ENCODE data around the gene DCBLD2.

DCBLD2 gene

GRCh38 chr3:98766924-98767323 lies 134.6 kb downstream of the DCBLD2 start:
- DNase-seq (ENCODE audit: low spot score) = no peak

- no peak for DNase-seq (ENCODE audit: low spot score)
Measured at GRCh38 chr3:98765721-98766120, 135.8 kb downstream of the DCBLD2 start.

- no peak for DNase-seq (ENCODE audit: low spot score)
Measured at GRCh38 chr3:98764472-98764884, 137.0 kb downstream of the DCBLD2 start.

DNA sequence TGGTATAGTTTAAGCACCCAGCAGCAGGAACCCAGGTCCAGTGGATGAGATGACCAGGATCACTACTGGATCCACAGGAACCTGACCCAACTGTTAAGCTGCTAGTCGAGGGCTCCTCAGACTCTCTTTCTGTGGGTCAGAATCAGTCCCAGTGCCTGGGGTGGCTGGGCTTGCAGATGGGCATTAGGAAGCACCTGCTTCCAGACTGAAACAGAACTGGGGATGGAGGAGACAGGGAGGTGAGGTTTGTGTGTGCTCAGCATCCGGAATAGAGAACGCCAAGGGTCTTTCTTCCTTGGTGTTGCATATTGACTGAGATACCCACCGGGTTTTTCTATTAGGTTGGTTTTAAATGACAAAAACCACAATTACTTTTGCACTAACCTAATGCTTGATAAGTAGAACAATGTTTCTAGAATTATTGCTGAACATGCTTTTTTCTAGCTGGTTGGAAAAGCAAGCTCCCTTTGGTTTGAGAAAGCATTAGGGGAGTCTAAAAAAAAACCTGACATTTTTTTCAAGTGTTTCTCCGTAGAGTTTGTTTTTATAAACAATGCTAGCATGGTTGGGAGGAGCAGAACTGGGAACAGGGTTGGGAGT lies 137.6 kb downstream of the DCBLD2 start:
- DNase-seq (ENCODE audit: low spot score) = no peak

DNA sequence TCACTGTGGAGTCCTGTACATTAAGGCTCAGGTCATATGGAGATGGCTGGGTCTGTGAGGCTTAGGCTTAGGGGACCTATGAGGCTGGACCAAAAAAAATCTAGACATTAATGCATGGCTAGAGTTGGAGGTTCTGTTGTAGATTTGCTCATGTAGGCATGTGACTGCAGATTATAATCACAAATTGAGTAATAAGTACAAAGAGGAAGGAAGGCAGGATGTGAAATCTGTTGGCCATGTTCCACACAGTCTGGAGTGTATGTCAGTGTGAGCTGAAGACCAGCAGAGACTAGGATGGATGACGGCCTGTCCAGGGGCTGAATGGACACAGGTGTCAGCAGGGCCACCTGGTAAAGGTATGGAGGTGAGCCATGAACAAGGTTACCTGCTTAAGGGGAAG lies 138.4 kb downstream of the DCBLD2 start, which contains the start of gene ST3GAL6:
ST3GAL6 (plus strand) TSS at position 265 of the 400 bp plus-strand sequence. CDS start 5,101 bp downstream, outside the sequence.
- DNase-seq (ENCODE audit: low spot score) = no peak

GRCh38 chr3:98761643-98762229 lies 139.8 kb downstream of the DCBLD2 start:
- no peak for DNase-seq (ENCODE audit: low spot score)

GRCh38 chr3:98759629-98760028 lies 141.9 kb downstream of the DCBLD2 start:
- no peak for DNase-seq (ENCODE audit: low spot score)

DNA sequence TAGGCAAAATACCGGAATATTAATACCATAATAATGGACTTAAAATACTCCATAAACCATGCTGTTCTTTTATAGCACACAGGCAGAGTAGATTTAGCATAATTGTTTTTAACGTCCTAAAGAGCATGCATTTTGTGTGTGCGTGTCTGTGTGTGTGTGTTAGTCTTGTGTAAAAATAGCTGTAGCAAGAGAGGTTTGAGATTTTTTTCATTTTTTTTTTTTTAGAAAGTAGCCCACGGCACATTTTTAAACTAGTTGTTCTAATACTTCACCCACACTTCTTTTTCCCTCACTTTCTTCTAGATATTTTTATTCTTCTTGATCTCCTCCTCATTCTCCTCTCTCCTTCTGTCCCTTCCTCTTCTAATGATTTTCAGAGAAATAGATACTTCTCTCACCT lies 145.9 kb downstream of the DCBLD2 start:
- no peak for DNase-seq (ENCODE audit: low spot score)

GRCh38 chr3:98754483-98754882 lies 147.0 kb downstream of the DCBLD2 start:
- DNase-seq (ENCODE audit: low spot score) = no peak

DNA sequence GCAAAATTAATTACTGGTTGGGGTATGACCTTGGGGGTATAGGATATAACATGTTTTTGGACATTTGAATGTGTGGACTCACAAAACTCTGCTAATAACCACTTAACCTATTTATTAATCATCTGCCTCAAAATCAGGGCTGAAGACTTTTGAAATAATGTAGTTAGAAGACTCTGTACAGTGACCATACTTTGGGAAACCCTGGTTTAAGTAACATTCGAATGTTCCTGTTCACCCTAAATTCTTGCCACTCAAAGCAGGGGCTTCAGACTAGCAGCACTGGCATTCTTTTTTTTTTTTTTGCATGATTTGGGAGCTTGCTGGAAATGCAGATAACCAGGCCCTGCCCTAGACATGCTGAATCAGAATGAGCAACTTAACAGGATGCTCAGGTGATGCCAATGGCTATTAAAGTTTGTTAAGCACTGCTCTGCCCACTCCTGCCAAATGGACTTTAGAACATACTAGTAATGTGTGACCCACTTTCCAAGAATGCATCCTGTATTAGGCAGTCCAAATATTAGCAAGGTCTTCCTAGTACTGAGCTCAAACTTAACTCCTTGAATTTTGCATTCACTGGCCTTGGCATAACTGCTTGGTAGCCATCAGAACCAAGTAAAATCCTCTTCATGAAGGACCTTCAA lies 151.1 kb downstream of the DCBLD2 start:
- DNase-seq (ENCODE audit: low spot score) = no peak

- DNase-seq (ENCODE audit: low spot score) = no peak
Measured at GRCh38 chr3:98746882-98747281, 154.6 kb downstream of the DCBLD2 start.

DNA sequence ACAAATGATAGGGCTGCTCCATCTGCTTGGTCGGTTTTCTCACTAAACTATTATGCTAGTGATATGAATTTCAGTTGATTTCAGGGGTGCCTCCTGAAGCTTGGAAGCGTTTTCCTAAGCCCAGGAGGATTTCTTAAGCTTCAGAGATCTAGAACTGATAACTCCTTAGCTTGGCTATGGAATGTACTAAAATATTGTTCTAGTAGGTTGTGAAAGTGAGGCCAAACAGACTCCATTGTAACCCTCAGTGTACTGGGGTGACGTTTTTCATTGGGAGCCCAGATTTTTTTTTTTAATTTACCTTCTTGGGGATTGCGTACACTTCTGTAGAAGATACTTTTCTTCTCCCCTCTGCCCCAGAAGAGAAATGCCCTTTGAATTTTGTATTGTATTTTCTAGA lies 155.4 kb downstream of the DCBLD2 start:
- no peak for DNase-seq (ENCODE audit: low spot score)

Measured in RKO (cell line).